GM18502 (cell line): ENCODE data around the gene AKAP8L.

Experiments
- ATAC-seq: cut with Tn5 transposase; IDR thresholded peaks from one replicate; pipeline ENCODE4 v1.9.1; 2021; ENCODE audit warnings: mild to moderate bottlenecking; ENCODE audit not compliant: unreplicated experiment, poor library complexity

The AKAP8L gene

GRCh38 chr19:15433519-15434069 lies 14.8 kb upstream of the AKAP8L start:
- ATAC-seq, result no peak

- peak; percentile 79 for ATAC-seq
These were observed 14.1 kb upstream of the AKAP8L start for GRCh38 chr19:15432629-15433518.

GRCh38 chr19:15432018-15432494 lies 13.3 kb upstream of the AKAP8L start:
- no peak for ATAC-seq

- no peak for ATAC-seq
These were observed 12.7 kb upstream of the AKAP8L start for GRCh38 chr19:15431396-15432017.

GRCh38 chr19:15430526-15431120 lies 11.8 kb upstream of the AKAP8L start:
- no peak for ATAC-seq

- no peak for ATAC-seq
These were observed 11.2 kb upstream of the AKAP8L start for GRCh38 chr19:15429825-15430467.

- no peak for ATAC-seq
These were observed 10.4 kb upstream of the AKAP8L start for GRCh38 chr19:15428956-15429824.

GRCh38 chr19:15427991-15428471 lies 9.2 kb upstream of the AKAP8L start:
- no peak for ATAC-seq

GRCh38 chr19:15427350-15427700 lies 8.5 kb upstream of the AKAP8L start:
- ATAC-seq, result no peak

GRCh38 chr19:15426485-15427349 lies 7.9 kb upstream of the AKAP8L start:
- no peak for ATAC-seq

- no peak for ATAC-seq
These were observed 6.6 kb upstream of the AKAP8L start for GRCh38 chr19:15425321-15425950.

- ATAC-seq, result no peak
These were observed 6.0 kb upstream of the AKAP8L start for GRCh38 chr19:15424692-15425272.

- no peak for ATAC-seq
These were observed 5.3 kb upstream of the AKAP8L start for GRCh38 chr19:15424121-15424520.

GRCh38 chr19:15423130-15423529 lies 4.3 kb upstream of the AKAP8L start:
- ATAC-seq, result no peak

- ATAC-seq, result no peak
These were observed 3.7 kb upstream of the AKAP8L start for GRCh38 chr19:15422296-15423075.

- no peak for ATAC-seq
These were observed 3.0 kb upstream of the AKAP8L start for GRCh38 chr19:15421721-15422260.
